ENCODE data around the gene AGPAT3.
A peak's percentile ranks its signal among the peaks of the same experiment; 100 is the strongest.

AGPAT3 gene

DNA sequence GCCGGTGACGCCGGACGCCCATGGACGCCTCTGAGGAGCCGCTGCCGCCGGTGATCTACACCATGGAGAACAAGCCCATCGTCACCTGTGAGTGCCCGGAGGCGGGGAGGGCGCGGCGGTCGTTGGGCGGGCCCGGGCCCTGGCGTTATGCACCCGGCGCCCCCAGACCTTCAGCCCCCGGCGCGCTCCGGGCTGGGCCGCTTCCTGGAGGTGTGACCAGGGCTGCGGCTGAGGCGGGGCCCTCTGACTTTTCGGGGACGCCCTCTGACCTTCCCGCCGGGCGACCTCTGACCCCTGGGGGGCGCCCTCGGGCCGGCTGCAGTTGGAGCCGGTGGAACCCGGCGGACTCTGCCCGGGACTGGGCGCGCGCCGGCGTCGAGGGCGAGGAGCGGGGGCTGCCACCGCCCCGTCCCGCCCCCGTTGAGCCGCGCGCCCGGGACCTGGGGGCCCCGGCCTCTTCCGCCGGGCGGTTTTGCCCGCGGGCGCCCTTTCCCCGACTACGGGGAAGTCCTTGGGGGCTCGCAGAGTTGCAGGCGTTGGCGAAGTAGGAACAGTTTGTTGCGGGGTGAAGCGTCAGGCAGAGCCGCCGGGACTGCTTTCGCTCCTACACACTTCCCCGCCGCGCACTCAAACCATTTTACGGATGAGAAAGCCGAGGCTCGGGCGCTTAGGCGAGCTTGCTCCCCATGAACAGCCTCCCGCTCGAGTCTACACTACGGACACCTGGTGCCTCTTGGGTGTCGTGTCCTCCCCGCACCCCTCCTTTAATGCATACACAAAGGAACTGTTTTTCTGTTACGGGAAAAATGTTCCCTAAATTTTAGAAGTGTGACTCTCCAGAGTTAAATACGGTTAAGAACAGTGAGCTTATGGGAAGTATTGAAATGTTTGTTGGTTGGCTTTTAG is 147.7 kb downstream of the AGPAT3 start (continued):
- TF ChIP-seq ZNF23 (tag by site-specific recombination; IDR thresholded peaks at IDR 0.05; ENCODE audit: borderline replicate concordance) (no peak), ZNF335 (tag by site-specific recombination; conservative IDR thresholded peaks at IDR 0.05) (no peak), ZNF521 (tag by site-specific recombination; IDR thresholded peaks at IDR 0.05) (no peak), ZNF211 (tag by site-specific recombination; IDR thresholded peaks at IDR 0.05; ENCODE audit: low read depth) (no peak), ZNF37A (tag by site-specific recombination; IDR thresholded peaks at IDR 0.05) (no peak), TCF7L2 (IDR thresholded peaks at IDR 0.05; ENCODE audit: borderline replicate concordance, low read depth, low read length) (no peak), ZNF548 (tag by site-specific recombination; IDR thresholded peaks at IDR 0.05) (no peak), ZNF341 (tag by site-specific recombination; IDR thresholded peaks at IDR 0.05; ENCODE audit: low read depth) (no peak), HOXA7 (CRISPR knock-in tag; IDR thresholded peaks at IDR 0.05; ENCODE audit: borderline replicate concordance) (no peak), ZNF654 (tag by site-specific recombination; IDR thresholded peaks at IDR 0.05; ENCODE audit: low read depth) (no peak), EGR2 (tag by site-specific recombination; IDR thresholded peaks at IDR 0.05; ENCODE audit: low read depth) (peak; percentile 49), HOXD13 (CRISPR knock-in tag; IDR thresholded peaks at IDR 0.05; ENCODE audit: borderline replicate concordance) (no peak), ZIC2 (tag by site-specific recombination; IDR thresholded peaks at IDR 0.05) (no peak), ZSCAN16 (tag by site-specific recombination; IDR thresholded peaks at IDR 0.05) (no peak), MEIS1 (CRISPR knock-in tag; IDR thresholded peaks at IDR 0.05; ENCODE audit: borderline replicate concordance) (no peak), ZNF133 (tag by site-specific recombination; IDR thresholded peaks at IDR 0.05) (no peak), ZNF138 (tag by site-specific recombination; IDR thresholded peaks at IDR 0.05; ENCODE audit: borderline replicate concordance) (no peak), GLIS2 (tag by site-specific recombination; IDR thresholded peaks at IDR 0.05) (no peak), ZNF266 (tag by site-specific recombination; IDR thresholded peaks at IDR 0.05; ENCODE audit: low read depth) (no peak), ZNF792 (tag by site-specific recombination; IDR thresholded peaks at IDR 0.05) (no peak), ZFP69B (tag by site-specific recombination; IDR thresholded peaks at IDR 0.05) (no peak), ZNF426 (tag by site-specific recombination; IDR thresholded peaks at IDR 0.05) (no peak), ZNF394 (tag by site-specific recombination; IDR thresholded peaks at IDR 0.05; ENCODE audit: borderline replicate concordance) (peak; percentile 22; the same call in 1 of the 2 replicates), ZNF843 (tag by site-specific recombination; IDR thresholded peaks at IDR 0.05) (no peak)
- TF ChIP-seq, protein P1, sequence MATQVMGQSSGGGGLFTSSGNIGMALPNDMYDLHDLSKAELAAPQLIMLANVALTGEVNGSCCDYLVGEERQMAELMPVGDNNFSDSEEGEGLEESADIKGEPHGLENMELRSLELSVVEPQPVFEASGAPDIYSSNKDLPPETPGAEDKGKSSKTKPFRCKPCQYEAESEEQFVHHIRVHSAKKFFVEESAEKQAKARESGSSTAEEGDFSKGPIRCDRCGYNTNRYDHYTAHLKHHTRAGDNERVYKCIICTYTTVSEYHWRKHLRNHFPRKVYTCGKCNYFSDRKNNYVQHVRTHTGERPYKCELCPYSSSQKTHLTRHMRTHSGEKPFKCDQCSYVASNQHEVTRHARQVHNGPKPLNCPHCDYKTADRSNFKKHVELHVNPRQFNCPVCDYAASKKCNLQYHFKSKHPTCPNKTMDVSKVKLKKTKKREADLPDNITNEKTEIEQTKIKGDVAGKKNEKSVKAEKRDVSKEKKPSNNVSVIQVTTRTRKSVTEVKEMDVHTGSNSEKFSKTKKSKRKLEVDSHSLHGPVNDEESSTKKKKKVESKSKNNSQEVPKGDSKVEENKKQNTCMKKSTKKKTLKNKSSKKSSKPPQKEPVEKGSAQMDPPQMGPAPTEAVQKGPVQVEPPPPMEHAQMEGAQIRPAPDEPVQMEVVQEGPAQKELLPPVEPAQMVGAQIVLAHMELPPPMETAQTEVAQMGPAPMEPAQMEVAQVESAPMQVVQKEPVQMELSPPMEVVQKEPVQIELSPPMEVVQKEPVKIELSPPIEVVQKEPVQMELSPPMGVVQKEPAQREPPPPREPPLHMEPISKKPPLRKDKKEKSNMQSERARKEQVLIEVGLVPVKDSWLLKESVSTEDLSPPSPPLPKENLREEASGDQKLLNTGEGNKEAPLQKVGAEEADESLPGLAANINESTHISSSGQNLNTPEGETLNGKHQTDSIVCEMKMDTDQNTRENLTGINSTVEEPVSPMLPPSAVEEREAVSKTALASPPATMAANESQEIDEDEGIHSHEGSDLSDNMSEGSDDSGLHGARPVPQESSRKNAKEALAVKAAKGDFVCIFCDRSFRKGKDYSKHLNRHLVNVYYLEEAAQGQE (tag by site-specific recombination; IDR thresholded peaks at IDR 0.05): no peak
- TF ChIP-seq, protein P2, sequence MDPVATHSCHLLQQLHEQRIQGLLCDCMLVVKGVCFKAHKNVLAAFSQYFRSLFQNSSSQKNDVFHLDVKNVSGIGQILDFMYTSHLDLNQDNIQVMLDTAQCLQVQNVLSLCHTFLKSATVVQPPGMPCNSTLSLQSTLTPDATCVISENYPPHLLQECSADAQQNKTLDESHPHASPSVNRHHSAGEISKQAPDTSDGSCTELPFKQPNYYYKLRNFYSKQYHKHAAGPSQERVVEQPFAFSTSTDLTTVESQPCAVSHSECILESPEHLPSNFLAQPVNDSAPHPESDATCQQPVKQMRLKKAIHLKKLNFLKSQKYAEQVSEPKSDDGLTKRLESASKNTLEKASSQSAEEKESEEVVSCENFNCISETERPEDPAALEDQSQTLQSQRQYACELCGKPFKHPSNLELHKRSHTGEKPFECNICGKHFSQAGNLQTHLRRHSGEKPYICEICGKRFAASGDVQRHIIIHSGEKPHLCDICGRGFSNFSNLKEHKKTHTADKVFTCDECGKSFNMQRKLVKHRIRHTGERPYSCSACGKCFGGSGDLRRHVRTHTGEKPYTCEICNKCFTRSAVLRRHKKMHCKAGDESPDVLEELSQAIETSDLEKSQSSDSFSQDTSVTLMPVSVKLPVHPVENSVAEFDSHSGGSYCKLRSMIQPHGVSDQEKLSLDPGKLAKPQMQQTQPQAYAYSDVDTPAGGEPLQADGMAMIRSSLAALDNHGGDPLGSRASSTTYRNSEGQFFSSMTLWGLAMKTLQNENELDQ (tag by site-specific recombination; IDR thresholded peaks at IDR 0.05; ENCODE audit: low read depth): no peak
- TF ChIP-seq, protein P3, sequence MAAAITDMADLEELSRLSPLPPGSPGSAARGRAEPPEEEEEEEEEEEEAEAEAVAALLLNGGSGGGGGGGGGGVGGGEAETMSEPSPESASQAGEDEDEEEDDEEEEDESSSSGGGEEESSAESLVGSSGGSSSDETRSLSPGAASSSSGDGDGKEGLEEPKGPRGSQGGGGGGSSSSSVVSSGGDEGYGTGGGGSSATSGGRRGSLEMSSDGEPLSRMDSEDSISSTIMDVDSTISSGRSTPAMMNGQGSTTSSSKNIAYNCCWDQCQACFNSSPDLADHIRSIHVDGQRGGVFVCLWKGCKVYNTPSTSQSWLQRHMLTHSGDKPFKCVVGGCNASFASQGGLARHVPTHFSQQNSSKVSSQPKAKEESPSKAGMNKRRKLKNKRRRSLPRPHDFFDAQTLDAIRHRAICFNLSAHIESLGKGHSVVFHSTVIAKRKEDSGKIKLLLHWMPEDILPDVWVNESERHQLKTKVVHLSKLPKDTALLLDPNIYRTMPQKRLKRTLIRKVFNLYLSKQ (tag by site-specific recombination; IDR thresholded peaks at IDR 0.05; ENCODE audit: borderline replicate concordance): no peak
- TF ChIP-seq, protein P4, sequence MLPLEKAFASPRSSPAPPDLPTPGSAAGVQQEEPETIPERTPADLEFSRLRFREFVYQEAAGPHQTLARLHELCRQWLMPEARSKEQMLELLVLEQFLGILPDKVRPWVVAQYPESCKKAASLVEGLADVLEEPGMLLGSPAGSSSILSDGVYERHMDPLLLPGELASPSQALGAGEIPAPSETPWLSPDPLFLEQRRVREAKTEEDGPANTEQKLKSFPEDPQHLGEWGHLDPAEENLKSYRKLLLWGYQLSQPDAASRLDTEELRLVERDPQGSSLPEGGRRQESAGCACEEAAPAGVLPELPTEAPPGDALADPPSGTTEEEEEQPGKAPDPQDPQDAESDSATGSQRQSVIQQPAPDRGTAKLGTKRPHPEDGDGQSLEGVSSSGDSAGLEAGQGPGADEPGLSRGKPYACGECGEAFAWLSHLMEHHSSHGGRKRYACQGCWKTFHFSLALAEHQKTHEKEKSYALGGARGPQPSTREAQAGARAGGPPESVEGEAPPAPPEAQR (tag by site-specific recombination; IDR thresholded peaks at IDR 0.05): no peak
- TF ChIP-seq, protein P5, sequence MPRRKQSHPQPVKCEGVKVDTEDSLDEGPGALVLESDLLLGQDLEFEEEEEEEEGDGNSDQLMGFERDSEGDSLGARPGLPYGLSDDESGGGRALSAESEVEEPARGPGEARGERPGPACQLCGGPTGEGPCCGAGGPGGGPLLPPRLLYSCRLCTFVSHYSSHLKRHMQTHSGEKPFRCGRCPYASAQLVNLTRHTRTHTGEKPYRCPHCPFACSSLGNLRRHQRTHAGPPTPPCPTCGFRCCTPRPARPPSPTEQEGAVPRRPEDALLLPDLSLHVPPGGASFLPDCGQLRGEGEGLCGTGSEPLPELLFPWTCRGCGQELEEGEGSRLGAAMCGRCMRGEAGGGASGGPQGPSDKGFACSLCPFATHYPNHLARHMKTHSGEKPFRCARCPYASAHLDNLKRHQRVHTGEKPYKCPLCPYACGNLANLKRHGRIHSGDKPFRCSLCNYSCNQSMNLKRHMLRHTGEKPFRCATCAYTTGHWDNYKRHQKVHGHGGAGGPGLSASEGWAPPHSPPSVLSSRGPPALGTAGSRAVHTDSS (tag by site-specific recombination; IDR thresholded peaks at IDR 0.05): no peak
